ENCODE results near the gene DNER.

The DNER gene

GRCh38 chr2:229393926-229394325, 320.4 kb downstream of the DNER start:
- CTCF ChIA-PET, result no interaction called here
- H3K27ac ChIP-seq, result no peak overlapping the region
- POLR2A ChIA-PET (ENCODE audit: low non-redundant PET), result no interaction called here
- no peak for TF ChIP-seq CTCF (conservative IDR thresholded peaks at IDR 0.05; ENCODE audit: low read depth)
- DNase-seq (ENCODE audit: low spot score), result no peak

- DNase-seq (ENCODE audit: low spot score), result no peak
- H3K27ac ChIP-seq, result no peak overlapping the region
- no peak for TF ChIP-seq CTCF (conservative IDR thresholded peaks at IDR 0.05; ENCODE audit: low read depth)
- ChIA-PET CTCF (no interaction called here), POLR2A (ENCODE audit: low non-redundant PET) (no interaction called here)
Observed at GRCh38 chr2:229392196-229392595, 322.2 kb downstream of the DNER start.

- TF ChIP-seq CTCF (conservative IDR thresholded peaks at IDR 0.05; ENCODE audit: low read depth), result no peak
- CTCF ChIA-PET, result interaction anchor here (0.6 kb wide), 1 partner anchor 10 kb away, joined by 3 read pairs; no protein-coding TSS in a partner anchor
- POLR2A ChIA-PET (ENCODE audit: low non-redundant PET), result no interaction called here
- DNase-seq (ENCODE audit: low spot score), result no peak
- no peak overlapping the region for H3K27ac ChIP-seq
Observed at GRCh38 chr2:229388731-229389130, 325.6 kb downstream of the DNER start.

- CTCF ChIA-PET, result no interaction called here
- H3K27ac ChIP-seq, result no peak overlapping the region
- TF ChIP-seq CTCF (conservative IDR thresholded peaks at IDR 0.05; ENCODE audit: low read depth), result no peak
- no peak for DNase-seq (ENCODE audit: low spot score)
- POLR2A ChIA-PET (ENCODE audit: low non-redundant PET), result no interaction called here
Observed at GRCh38 chr2:229387866-229388265, 326.5 kb downstream of the DNER start.

GRCh38 chr2:229380101-229380625, 334.2 kb downstream of the DNER start:
- ChIA-PET CTCF (no interaction called here), POLR2A (ENCODE audit: low non-redundant PET) (no interaction called here)
- DNase-seq (ENCODE audit: low spot score), result no peak
- no peak for TF ChIP-seq CTCF (conservative IDR thresholded peaks at IDR 0.05; ENCODE audit: low read depth)
- no peak overlapping the region for H3K27ac ChIP-seq

GRCh38 chr2:229378386-229378785, 336.0 kb downstream of the DNER start:
- no peak overlapping the region for H3K27ac ChIP-seq
- no peak for DNase-seq (ENCODE audit: low spot score)
- ChIA-PET CTCF (interaction anchor here (0.6 to 0.7 kb wide), 3 partner anchors 10 to 1870 kb away, joined by 3 read pairs; no protein-coding TSS in a partner anchor), POLR2A (ENCODE audit: low non-redundant PET) (no interaction called here)
- TF ChIP-seq CTCF (conservative IDR thresholded peaks at IDR 0.05; ENCODE audit: low read depth), result no peak

GRCh38 chr2:229376866-229377265, 337.5 kb downstream of the DNER start:
- H3K27ac ChIP-seq, result no peak overlapping the region
- no peak for TF ChIP-seq CTCF (conservative IDR thresholded peaks at IDR 0.05; ENCODE audit: low read depth)
- peak; percentile 59 for DNase-seq (ENCODE audit: low spot score)
- ChIA-PET POLR2A (ENCODE audit: low non-redundant PET) (no interaction called here), CTCF (no interaction called here)

Data from RWPE1 (cell line).